ENCODE measurements around the gene DOCK11. TPM values are rescaled to one million over a fixed set of nuclear protein-coding genes. Genes with fewer than 3 reads are reported as not detected.
"Not testable (repeated sequence)": the region's sequence is repeated elsewhere in the genome, so short reads cannot be mapped to it uniquely, and the experiment has no call there.

The DOCK11 gene
- total and polyA plus RNA-seq, 2 experiments from 2014 or later, result 11.7 to 21.9 TPM

GRCh38 chrX:118583781-118584180 is 88.2 kb downstream of the DOCK11 start:
- 97 to 100% methylated on average over 4 of the region's 4 CpGs for WGBS, 2 experiments (ENCODE audit: low coverage in 1 of 2, low lambda C conversion rate in 2 of 2, missing lambda C conversion rate in 2 of 2)
- no peak for DNase-seq
- Histone ChIP-seq H3K27ac (no peak overlapping the region), H3K4me1 (ENCODE audit: insufficient read depth) (no peaks in the 10 kb centered on the region), H3K4me2 (ENCODE audit: unreplicated experiment) (no peak overlapping the region), H3K9me3 (ENCODE audit: low read depth) (no peaks in the 10 kb centered on the region), H3K36me3 (ENCODE audit: low read depth) (peaks cover 3% of the 10 kb centered on the region; the same call in 1 of the 2 replicates), H3K9me2 (ENCODE audit: insufficient read depth) (no peaks in the 10 kb centered on the region), H3K9ac (no peak overlapping the region), H4K20me1 (ENCODE audit: insufficient read depth) (no peaks in the 10 kb centered on the region), H3K27me3 (replicated peaks; ENCODE audit: insufficient read depth) (no peaks in the 10 kb centered on the region), H2AFZ (no peak overlapping the region), H3F3A (ENCODE audit: insufficient read depth) (no peaks in the 10 kb centered on the region), H3K79me2 (ENCODE audit: insufficient read depth) (no peaks in the 10 kb centered on the region), H3K4me3 (no peak overlapping the region)
- in situ Hi-C loops (cut with MboI), result loop anchor here (25.0 kb wide), 1 partner anchor 121 kb away; no protein-coding TSS in a partner anchor
- TF ChIP-seq EZH2 (IDR thresholded peaks at IDR 0.05; ENCODE audit: insufficient read depth, poor library complexity, severe bottlenecking) (no peak), EZH2phosphoT487 (IDR thresholded peaks at IDR 0.05; ENCODE audit: insufficient read depth, low read depth) (no peak)

- H3K79me2 ChIP-seq (ENCODE audit: insufficient read depth), result no peaks in the 10 kb centered on the region
- H3K9me2 ChIP-seq (ENCODE audit: insufficient read depth), result no peaks in the 10 kb centered on the region
- no peak overlapping the region for H3K4me2 ChIP-seq (ENCODE audit: unreplicated experiment)
- H4K20me1 ChIP-seq (ENCODE audit: insufficient read depth), result no peaks in the 10 kb centered on the region
- WGBS, 2 experiments (ENCODE audit: low coverage in 1 of 2, low lambda C conversion rate in 2 of 2, missing lambda C conversion rate in 2 of 2), result 95 to 100% methylated on average over 3 of the region's 3 CpGs
- H3K36me3 ChIP-seq (ENCODE audit: low read depth), result peaks cover 3% of the 10 kb centered on the region; the same call in 1 of the 2 replicates
- H3K27ac ChIP-seq, result no peak overlapping the region
- H3K9ac ChIP-seq, result no peak overlapping the region
- H2AFZ ChIP-seq, result no peak overlapping the region
- DNase-seq, result no peak
- TF ChIP-seq EZH2 (IDR thresholded peaks at IDR 0.05; ENCODE audit: insufficient read depth, poor library complexity, severe bottlenecking) (no peak), EZH2phosphoT487 (IDR thresholded peaks at IDR 0.05; ENCODE audit: insufficient read depth, low read depth) (no peak)
- H3K27me3 ChIP-seq (replicated peaks; ENCODE audit: insufficient read depth), result no peaks in the 10 kb centered on the region
- in situ Hi-C loops (cut with MboI), result loop anchor here (25.0 kb wide), 1 partner anchor 123 kb away; no protein-coding TSS in a partner anchor
- H3F3A ChIP-seq (ENCODE audit: insufficient read depth), result no peaks in the 10 kb centered on the region
- H3K4me1 ChIP-seq (ENCODE audit: insufficient read depth), result no peaks in the 10 kb centered on the region
- H3K9me3 ChIP-seq (ENCODE audit: low read depth), result no peaks in the 10 kb centered on the region
- no peak overlapping the region for H3K4me3 ChIP-seq
Observed at GRCh38 chrX:118585296-118585695, 89.7 kb downstream of the DOCK11 start.

GRCh38 chrX:118586206-118586605 is 90.6 kb downstream of the DOCK11 start:
- not testable (repeated sequence) for DNase-seq; H3K9me2 ChIP-seq (ENCODE audit: insufficient read depth); H3K4me1 ChIP-seq (ENCODE audit: insufficient read depth); H3K4me3 ChIP-seq; H3K36me3 ChIP-seq (ENCODE audit: low read depth); H3K9ac ChIP-seq; H3K4me2 ChIP-seq (ENCODE audit: unreplicated experiment); H3F3A ChIP-seq (ENCODE audit: insufficient read depth); H3K9me3 ChIP-seq (ENCODE audit: low read depth); H3K27ac ChIP-seq; H3K79me2 ChIP-seq (ENCODE audit: insufficient read depth); H3K27me3 ChIP-seq (replicated peaks; ENCODE audit: insufficient read depth); H2AFZ ChIP-seq; H4K20me1 ChIP-seq (ENCODE audit: insufficient read depth)
- in situ Hi-C loops (cut with MboI), result loop anchor here (25.0 kb wide), 1 partner anchor 124 kb away; no protein-coding TSS in a partner anchor
- 98% methylated on average over 7 of the region's 7 CpGs for WGBS, 2 experiments (ENCODE audit: low coverage in 1 of 2, low lambda C conversion rate in 2 of 2, missing lambda C conversion rate in 2 of 2)

GRCh38 chrX:118588715-118589114 is 93.1 kb downstream of the DOCK11 start:
- Histone ChIP-seq H3F3A (ENCODE audit: insufficient read depth) (no peaks in the 10 kb centered on the region), H4K20me1 (ENCODE audit: insufficient read depth) (no peaks in the 10 kb centered on the region), H3K9me2 (ENCODE audit: insufficient read depth) (no peaks in the 10 kb centered on the region), H3K27me3 (replicated peaks; ENCODE audit: insufficient read depth) (no peaks in the 10 kb centered on the region), H3K79me2 (ENCODE audit: insufficient read depth) (no peaks in the 10 kb centered on the region), H3K9ac (no peak overlapping the region), H3K4me2 (ENCODE audit: unreplicated experiment) (no peak overlapping the region), H3K36me3 (ENCODE audit: low read depth) (peaks cover 3% of the 10 kb centered on the region; the same call in 1 of the 2 replicates), H3K27ac (no peak overlapping the region), H3K9me3 (ENCODE audit: low read depth) (no peaks in the 10 kb centered on the region), H2AFZ (no peak overlapping the region), H3K4me1 (ENCODE audit: insufficient read depth) (no peaks in the 10 kb centered on the region), H3K4me3 (no peak overlapping the region)
- TF ChIP-seq EZH2phosphoT487 (IDR thresholded peaks at IDR 0.05; ENCODE audit: insufficient read depth, low read depth) (no peak), EZH2 (IDR thresholded peaks at IDR 0.05; ENCODE audit: insufficient read depth, poor library complexity, severe bottlenecking) (no peak)
- no peak for DNase-seq
- in situ Hi-C loops (cut with MboI), result loop anchor here (25.0 kb wide), 1 partner anchor 126 kb away; no protein-coding TSS in a partner anchor
- 70 to 73% methylated on average over 3 of the region's 3 CpGs for WGBS, 2 experiments (ENCODE audit: low coverage in 1 of 2, low lambda C conversion rate in 2 of 2, missing lambda C conversion rate in 2 of 2)

GRCh38 chrX:118589227-118589626 is 93.6 kb downstream of the DOCK11 start:
- Histone ChIP-seq H3K36me3 (ENCODE audit: low read depth) (peaks cover 3% of the 10 kb centered on the region; the same call in 1 of the 2 replicates), H3K9me2 (ENCODE audit: insufficient read depth) (no peaks in the 10 kb centered on the region), H3K79me2 (ENCODE audit: insufficient read depth) (no peaks in the 10 kb centered on the region), H4K20me1 (ENCODE audit: insufficient read depth) (no peaks in the 10 kb centered on the region), H3K27me3 (replicated peaks; ENCODE audit: insufficient read depth) (no peaks in the 10 kb centered on the region), H3K9me3 (ENCODE audit: low read depth) (no peaks in the 10 kb centered on the region), H2AFZ (no peak overlapping the region), H3F3A (ENCODE audit: insufficient read depth) (no peaks in the 10 kb centered on the region), H3K4me3 (no peak overlapping the region), H3K9ac (no peak overlapping the region), H3K4me1 (ENCODE audit: insufficient read depth) (no peaks in the 10 kb centered on the region), H3K27ac (no peak overlapping the region), H3K4me2 (ENCODE audit: unreplicated experiment) (no peak overlapping the region)
- in situ Hi-C loops (cut with MboI), result loop anchor here (25.0 kb wide), 1 partner anchor 127 kb away; no protein-coding TSS in a partner anchor
- no peak for DNase-seq
- TF ChIP-seq EZH2 (IDR thresholded peaks at IDR 0.05; ENCODE audit: insufficient read depth, poor library complexity, severe bottlenecking) (no peak), EZH2phosphoT487 (IDR thresholded peaks at IDR 0.05; ENCODE audit: insufficient read depth, low read depth) (no peak)
- WGBS, 2 experiments (ENCODE audit: low coverage in 1 of 2, low lambda C conversion rate in 2 of 2, missing lambda C conversion rate in 2 of 2), result 93 to 100% methylated on average over 1 of the region's 1 CpG
